HCT116 (cell line): ENCODE results near the gene FPR2. TPM values are rescaled to one million over a fixed set of nuclear protein-coding genes. Genes with fewer than 3 reads are reported as not detected.

Experiments
- ATAC-seq: fragments of 200-7000 bp; cut with Tn5 transposase; 2 replicates; pipeline ENCODE4 v1.9.1; 2020; ENCODE audit warnings: mild to moderate bottlenecking, moderate library complexity
- BruUV-seq: library from RNA; stranded (reverse); fragments of 400-500 nt; replicated peaks from 2 replicates; lab custom pipeline; 2021; lab: Mats Ljungman, UMichigan
- CTCF ChIA-PET: fragments of 300-600 bp; sonication (Branson Sonifier 250); formaldehyde crosslinking; loops from one replicate; lab custom pipeline; 2021; ENCODE audit warnings: antibody characterized with exemption; lab: Charles Lee
- POLR2A ChIA-PET: fragments of 300-600, 350-600 bp; sonication (Branson Sonifier 250); formaldehyde crosslinking; loops from one replicate; lab custom pipeline; 2021; ENCODE audit warnings: antibody characterized with exemption; lab: Charles Lee
- RAD21 ChIA-PET, 2 experiments: fragments of 300-600 bp; sonication (Branson Sonifier 250); formaldehyde crosslinking; loops; one replicate each; lab custom pipeline; 2023; ENCODE audit warnings: low total read pairs in 2 of 2; ENCODE audit not compliant: uncharacterized antibody in 2 of 2, unreplicated experiment in 2 of 2, low non-redundant PET in 1 of 2; lab: Charles Lee
- DNase-seq: peaks from one replicate; pipeline ENCODE4 v3.0.0-alpha.2; 2010; ENCODE audit warnings: low read depth, low spot score
- H2AFZ ChIP-seq: fragments of 200-600 bp; shearing (Covaris generic), sonication (generic); 2 replicates; pipeline ENCODE4 v1.6.1; 2017; ENCODE audit warnings: low read depth, mixed run types, mixed read lengths, antibody characterized with exemption, low read length; ENCODE audit not compliant: poor library complexity, severe bottlenecking
- H3K27ac ChIP-seq: 2 replicates; pipeline ENCODE4 v1.5.1; 2012; ENCODE audit warnings: low read depth, low read length
- H3K27me3 ChIP-seq: fragments of 200-600 bp; sonication (generic); 2 replicates; pipeline ENCODE4 v1.6.1; 2016; ENCODE audit warnings: mixed run types, low read length, mixed read lengths; ENCODE audit not compliant: insufficient read depth
- H3K36me3 ChIP-seq, 2 experiments: fragments of 200-500 bp in 1 of 2; fragments of 200-600 bp in 1 of 2; sonication (Bioruptor generic) in 1 of 2; sonication (generic) in 1 of 2; 2 replicates each; pipeline versions ENCODE4 v1.5.1 to v1.6.1; 2014 to 2016; ENCODE audit warnings: low read length in 2 of 2, inconsistent platforms in 1 of 2, mixed read lengths in 1 of 2, mixed run types in 1 of 2; ENCODE audit not compliant: insufficient read depth in 2 of 2, control insufficient read depth in 1 of 2
- H3K4me1 ChIP-seq, 2 experiments: fragments of 200-600 bp in 1 of 2; sonication (generic) in 1 of 2; 2 replicates each; pipeline versions ENCODE4 v1.5.1 to v1.6.1; 2012 to 2017; ENCODE audit warnings: low read length in 2 of 2, inconsistent platforms in 1 of 2, mild to moderate bottlenecking in 1 of 2, mixed read lengths in 1 of 2, mixed run types in 1 of 2, moderate library complexity in 1 of 2; ENCODE audit not compliant: insufficient read depth in 2 of 2, control insufficient read depth in 1 of 2
- H3K4me2 ChIP-seq: fragments of 200-600 bp; sonication (generic); 2 replicates; pipeline ENCODE4 v1.6.1; 2017; ENCODE audit warnings: mixed run types, low read length, mixed read lengths
- H3K4me3 ChIP-seq, 2 experiments: fragments of 200-600 bp in 1 of 2; sonication (generic) in 1 of 2; replicated peaks in 1 of 2; 2 replicates each; pipeline ENCODE4 v1.5.1; 2011 to 2016; ENCODE audit warnings: low read length in 2 of 2, control low read depth in 1 of 2, low read depth in 1 of 2, mild to moderate bottlenecking in 1 of 2, mixed read lengths in 1 of 2, mixed run types in 1 of 2
- H3K79me2 ChIP-seq: fragments of 200-600 bp; sonication (generic); 2 replicates; pipeline ENCODE4 v1.6.1; 2017; ENCODE audit warnings: mild to moderate bottlenecking, mixed run types, low read length, moderate library complexity, mixed read lengths; ENCODE audit not compliant: insufficient read depth
- H3K9ac ChIP-seq: fragments of 200-600 bp; sonication (generic); 2 replicates; pipeline ENCODE4 v1.6.1; 2016; ENCODE audit warnings: low read length, mixed read lengths
- H3K9me2 ChIP-seq: fragments of 200-600 bp; sonication (generic), shearing (Covaris generic); 2 replicates; pipeline ENCODE4 v1.6.1; 2017; ENCODE audit warnings: mixed run types, mild to moderate bottlenecking, moderate library complexity; ENCODE audit not compliant: insufficient read depth
- H3K9me3 ChIP-seq, 2 experiments: fragments of 200-500 bp in 1 of 2; fragments of 200-600 bp in 1 of 2; sonication (Bioruptor generic) in 1 of 2; sonication (generic) in 1 of 2; 2 replicates each; pipeline ENCODE4 v1.6.1; 2014 to 2017; ENCODE audit warnings: low read length in 2 of 2, mixed read lengths in 2 of 2, inconsistent platforms in 1 of 2, low read depth in 1 of 2, mild to moderate bottlenecking in 1 of 2, mixed run types in 1 of 2, moderate library complexity in 1 of 2; ENCODE audit not compliant: control insufficient read depth in 1 of 2, insufficient read depth in 1 of 2
- H4K20me1 ChIP-seq: fragments of 200-600 bp; sonication (generic), shearing (Covaris generic); 2 replicates; pipeline ENCODE4 v1.6.1; 2017; ENCODE audit warnings: mixed run types, mild to moderate bottlenecking, moderate library complexity; ENCODE audit not compliant: insufficient read depth
- CBX3 ChIP-seq: IDR thresholded peaks from 2 replicates; pipeline ENCODE4 v1.6.1; 2012; ENCODE audit warnings: low read depth
- FOSL1 ChIP-seq: IDR thresholded peaks from 2 replicates; pipeline ENCODE4 v1.6.1; 2012; ENCODE audit warnings: low read depth
- SIN3A ChIP-seq: IDR thresholded peaks from 2 replicates; pipeline ENCODE4 v1.6.1; 2012; ENCODE audit warnings: low read depth
- SP1 ChIP-seq: IDR thresholded peaks from 2 replicates; pipeline ENCODE4 v1.6.1; 2012; ENCODE audit warnings: low read depth
- SRF ChIP-seq: IDR thresholded peaks from 2 replicates; pipeline ENCODE4 v1.6.1; 2012; ENCODE audit warnings: low read depth
- YY1 ChIP-seq: IDR thresholded peaks from 2 replicates; pipeline ENCODE4 v1.6.1; 2011; ENCODE audit warnings: low read length, low read depth, moderate library complexity, mild to moderate bottlenecking; ENCODE audit not compliant: insufficient replicate concordance; ENCODE audit errors: extremely low read depth
- ZNF274 ChIP-seq: fragments of 200-500 bp; sonication (Bioruptor generic); IDR thresholded peaks from 2 replicates; pipeline ENCODE4 v1.6.1; 2014; ENCODE audit warnings: mild to moderate bottlenecking, low read depth, low read length, inconsistent platforms
- intact Hi-C: fragments of 100-400 bp; cut with micrococcal nuclease; formaldehyde crosslinking; loops from 2 replicates; pipeline ENCODE4 v1.10.0; 2022
- total RNA-seq: library from RNA; stranded (reverse); gene quantifications from one replicate; pipeline ENCODE4 v1.2.1, GENCODE V29; 2021; ENCODE audit not compliant: unreplicated experiment
- TF ChIP-seq, protein P1 (sequence below): IDR thresholded peaks from 2 replicates; pipeline ENCODE4 v1.6.1; 2011; ENCODE audit warnings: mild to moderate bottlenecking, low read length, moderate library complexity; ENCODE audit not compliant: insufficient replicate concordance; ENCODE audit errors: extremely low read depth
- TF ChIP-seq, protein P2 (sequence below): IDR thresholded peaks from 2 replicates; pipeline ENCODE4 v1.6.1; 2012; ENCODE audit warnings: low read depth

The FPR2 gene
- total RNA-seq, 1 experiment from 2014 or later: not detected

DNA sequence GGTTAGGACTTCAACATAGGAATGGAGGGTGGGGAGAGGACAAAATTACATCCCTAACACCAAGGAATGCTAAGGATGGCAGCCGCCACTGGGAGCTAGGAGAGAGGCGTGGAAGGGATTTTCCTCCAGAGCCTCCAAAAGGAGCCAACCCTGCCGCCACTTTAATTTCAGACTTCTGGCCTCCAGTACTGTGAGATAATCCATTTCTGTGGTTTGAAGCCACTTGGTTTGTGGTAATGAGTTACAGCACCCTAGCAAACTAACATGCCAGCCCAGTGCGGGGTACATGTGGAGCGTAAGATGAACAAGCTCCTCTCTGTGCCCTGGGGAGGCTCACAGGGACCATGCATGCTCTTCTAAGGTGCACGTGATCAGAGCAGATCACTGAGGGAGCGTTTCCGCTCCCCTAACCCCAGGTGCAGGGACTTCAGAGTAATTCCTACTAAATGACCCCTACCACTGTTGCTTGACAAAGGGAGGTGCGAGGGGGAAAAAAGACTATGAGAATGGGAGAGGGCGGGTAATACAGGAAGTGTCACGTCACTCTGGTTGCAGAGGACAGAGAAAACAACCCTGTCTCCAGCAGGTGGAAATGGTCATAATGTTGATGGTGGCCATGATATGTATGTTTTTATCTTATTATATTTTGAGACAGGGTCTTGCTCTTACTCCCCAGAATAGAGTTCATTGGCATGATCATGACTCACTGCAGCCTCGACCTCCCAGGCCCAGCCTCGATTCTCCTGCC, 21.3 kb upstream of the FPR2 start:
- no peaks in the 10 kb centered on the region for H3K9me3 ChIP-seq
- no peaks in the 10 kb centered on the region for H3K4me1 ChIP-seq
- no peak overlapping the region for H2AFZ ChIP-seq
- no peaks in the 10 kb centered on the region for H3K79me2 ChIP-seq
- H3K9me2 ChIP-seq: no peaks in the 10 kb centered on the region
- CTCF ChIA-PET: no interaction called here
- H4K20me1 ChIP-seq: no peaks in the 10 kb centered on the region
- RAD21 ChIA-PET: no interaction called here
- H3K27ac ChIP-seq: no peak overlapping the region
- DNase-seq: no peak
- TF ChIP-seq SP1 (no peak), SIN3A (no peak)
- TF ChIP-seq, protein P1, sequence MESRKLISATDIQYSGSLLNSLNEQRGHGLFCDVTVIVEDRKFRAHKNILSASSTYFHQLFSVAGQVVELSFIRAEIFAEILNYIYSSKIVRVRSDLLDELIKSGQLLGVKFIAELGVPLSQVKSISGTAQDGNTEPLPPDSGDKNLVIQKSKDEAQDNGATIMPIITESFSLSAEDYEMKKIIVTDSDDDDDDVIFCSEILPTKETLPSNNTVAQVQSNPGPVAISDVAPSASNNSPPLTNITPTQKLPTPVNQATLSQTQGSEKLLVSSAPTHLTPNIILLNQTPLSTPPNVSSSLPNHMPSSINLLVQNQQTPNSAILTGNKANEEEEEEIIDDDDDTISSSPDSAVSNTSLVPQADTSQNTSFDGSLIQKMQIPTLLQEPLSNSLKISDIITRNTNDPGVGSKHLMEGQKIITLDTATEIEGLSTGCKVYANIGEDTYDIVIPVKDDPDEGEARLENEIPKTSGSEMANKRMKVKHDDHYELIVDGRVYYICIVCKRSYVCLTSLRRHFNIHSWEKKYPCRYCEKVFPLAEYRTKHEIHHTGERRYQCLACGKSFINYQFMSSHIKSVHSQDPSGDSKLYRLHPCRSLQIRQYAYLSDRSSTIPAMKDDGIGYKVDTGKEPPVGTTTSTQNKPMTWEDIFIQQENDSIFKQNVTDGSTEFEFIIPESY: no peak
- no peaks in the 10 kb centered on the region for H3K36me3 ChIP-seq
- no peak overlapping the region for H3K4me3 ChIP-seq
- POLR2A ChIA-PET: no interaction called here
- intact Hi-C loops: no loop called here
- H3K27me3 ChIP-seq: no peaks in the 10 kb centered on the region
- H3K4me2 ChIP-seq: no peak overlapping the region
- BruUV-seq: no TSS peak
- H3K9ac ChIP-seq: no peak overlapping the region
- ATAC-seq: no peak

DNA sequence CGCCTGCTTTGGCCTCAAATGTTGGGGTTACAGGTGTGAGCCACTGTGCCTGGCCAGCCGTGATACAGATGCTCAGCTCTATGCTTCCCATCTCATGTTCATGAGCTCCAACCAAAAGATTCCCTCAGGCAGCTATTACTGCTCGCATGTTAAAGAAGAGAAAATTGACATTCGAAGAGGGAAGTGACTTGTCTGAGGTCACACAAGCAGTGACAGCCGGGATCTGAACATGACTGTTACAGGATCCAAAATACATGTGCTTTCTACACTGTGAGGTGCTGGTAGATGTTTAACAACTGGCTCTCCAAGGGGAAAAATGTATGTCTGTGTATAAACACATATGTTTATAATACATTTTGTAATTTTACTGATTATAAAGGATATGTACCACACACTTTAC, 20.6 kb upstream of the FPR2 start:
- no peak overlapping the region for H3K9ac ChIP-seq
- no peaks in the 10 kb centered on the region for H3K4me1 ChIP-seq
- ChIA-PET RAD21 (no interaction called here), CTCF (no interaction called here), POLR2A (no interaction called here)
- H4K20me1 ChIP-seq: no peaks in the 10 kb centered on the region
- ATAC-seq (no peak), DNase-seq (no peak)
- H3K79me2 ChIP-seq: no peaks in the 10 kb centered on the region
- intact Hi-C loops: no loop called here
- no peaks in the 10 kb centered on the region for H3K27me3 ChIP-seq
- no peak overlapping the region for H3K4me2 ChIP-seq
- H3K4me3 ChIP-seq: no peak overlapping the region
- no peaks in the 10 kb centered on the region for H3K9me3 ChIP-seq
- no peaks in the 10 kb centered on the region for H3K9me2 ChIP-seq
- H3K36me3 ChIP-seq: no peaks in the 10 kb centered on the region
- TF ChIP-seq, protein P2, sequence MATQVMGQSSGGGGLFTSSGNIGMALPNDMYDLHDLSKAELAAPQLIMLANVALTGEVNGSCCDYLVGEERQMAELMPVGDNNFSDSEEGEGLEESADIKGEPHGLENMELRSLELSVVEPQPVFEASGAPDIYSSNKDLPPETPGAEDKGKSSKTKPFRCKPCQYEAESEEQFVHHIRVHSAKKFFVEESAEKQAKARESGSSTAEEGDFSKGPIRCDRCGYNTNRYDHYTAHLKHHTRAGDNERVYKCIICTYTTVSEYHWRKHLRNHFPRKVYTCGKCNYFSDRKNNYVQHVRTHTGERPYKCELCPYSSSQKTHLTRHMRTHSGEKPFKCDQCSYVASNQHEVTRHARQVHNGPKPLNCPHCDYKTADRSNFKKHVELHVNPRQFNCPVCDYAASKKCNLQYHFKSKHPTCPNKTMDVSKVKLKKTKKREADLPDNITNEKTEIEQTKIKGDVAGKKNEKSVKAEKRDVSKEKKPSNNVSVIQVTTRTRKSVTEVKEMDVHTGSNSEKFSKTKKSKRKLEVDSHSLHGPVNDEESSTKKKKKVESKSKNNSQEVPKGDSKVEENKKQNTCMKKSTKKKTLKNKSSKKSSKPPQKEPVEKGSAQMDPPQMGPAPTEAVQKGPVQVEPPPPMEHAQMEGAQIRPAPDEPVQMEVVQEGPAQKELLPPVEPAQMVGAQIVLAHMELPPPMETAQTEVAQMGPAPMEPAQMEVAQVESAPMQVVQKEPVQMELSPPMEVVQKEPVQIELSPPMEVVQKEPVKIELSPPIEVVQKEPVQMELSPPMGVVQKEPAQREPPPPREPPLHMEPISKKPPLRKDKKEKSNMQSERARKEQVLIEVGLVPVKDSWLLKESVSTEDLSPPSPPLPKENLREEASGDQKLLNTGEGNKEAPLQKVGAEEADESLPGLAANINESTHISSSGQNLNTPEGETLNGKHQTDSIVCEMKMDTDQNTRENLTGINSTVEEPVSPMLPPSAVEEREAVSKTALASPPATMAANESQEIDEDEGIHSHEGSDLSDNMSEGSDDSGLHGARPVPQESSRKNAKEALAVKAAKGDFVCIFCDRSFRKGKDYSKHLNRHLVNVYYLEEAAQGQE: no peak
- TF ChIP-seq SP1: no peak
- TF ChIP-seq SRF: no peak
- TF ChIP-seq YY1: no peak
- TF ChIP-seq FOSL1: no peak
- no peak for TF ChIP-seq ZNF274
- TF ChIP-seq, protein P1: no peak
- no peak for TF ChIP-seq CBX3
- TF ChIP-seq SIN3A: no peak
- no TSS peak for BruUV-seq
- H2AFZ ChIP-seq: no peak overlapping the region
- no peak overlapping the region for H3K27ac ChIP-seq
